Activated naive CD8-positive, alpha-beta T cell (primary cell): Measurements from ENCODE around the gene APBA2.
A peak's percentile ranks its signal among the peaks of the same experiment; 100 is the strongest.

Experiments
- H3K27ac Mint-ChIP-seq: one replicate; pipeline ENCODE4 v1.8.0; 2021; ENCODE audit warnings: mixed read lengths
- H3K27me3 Mint-ChIP-seq: one replicate; pipeline ENCODE4 v1.8.0; 2021; ENCODE audit warnings: mixed read lengths
- H3K36me3 Mint-ChIP-seq: one replicate; pipeline ENCODE4 v1.8.0; 2021; ENCODE audit warnings: mixed read lengths
- H3K4me1 Mint-ChIP-seq: one replicate; pipeline ENCODE4 v1.8.0; 2021; ENCODE audit warnings: low read depth, mixed read lengths
- H3K4me3 Mint-ChIP-seq: one replicate; pipeline ENCODE4 v1.8.0; 2021; ENCODE audit warnings: mild to moderate bottlenecking, mixed read lengths
- H3K9me3 Mint-ChIP-seq: one replicate; pipeline ENCODE4 v1.8.0; 2021; ENCODE audit warnings: low read depth, mixed read lengths

Gene APBA2

DNA sequence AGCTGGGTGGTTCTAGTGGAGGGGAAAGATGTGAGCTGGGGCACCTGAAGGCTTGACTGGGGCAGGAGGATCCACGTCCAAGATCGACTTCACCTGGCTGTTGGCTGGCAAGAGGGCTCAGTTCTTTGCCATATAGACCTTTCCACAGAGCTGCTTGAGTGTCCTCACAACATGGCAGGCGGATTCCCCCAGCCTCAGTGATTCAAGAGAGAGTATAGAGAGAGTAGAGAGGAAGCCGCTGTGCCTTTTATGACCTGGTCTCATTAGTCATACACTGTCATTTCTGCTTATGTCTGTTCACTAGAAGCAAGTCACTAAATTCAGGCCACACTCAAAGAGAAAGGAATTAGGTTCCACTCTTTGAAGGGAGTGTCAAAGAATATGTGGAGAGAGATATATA is 101.6 kb downstream of the APBA2 start:
- Mint-ChIP-seq H3K27ac (peak overlapping the region; percentile 34), H3K4me1 (peaks cover 54% of the 10 kb centered on the region), H3K36me3 (peaks cover 12% of the 10 kb centered on the region), H3K4me3 (no peak overlapping the region), H3K9me3 (no peaks in the 10 kb centered on the region), H3K27me3 (no peaks in the 10 kb centered on the region)

DNA sequence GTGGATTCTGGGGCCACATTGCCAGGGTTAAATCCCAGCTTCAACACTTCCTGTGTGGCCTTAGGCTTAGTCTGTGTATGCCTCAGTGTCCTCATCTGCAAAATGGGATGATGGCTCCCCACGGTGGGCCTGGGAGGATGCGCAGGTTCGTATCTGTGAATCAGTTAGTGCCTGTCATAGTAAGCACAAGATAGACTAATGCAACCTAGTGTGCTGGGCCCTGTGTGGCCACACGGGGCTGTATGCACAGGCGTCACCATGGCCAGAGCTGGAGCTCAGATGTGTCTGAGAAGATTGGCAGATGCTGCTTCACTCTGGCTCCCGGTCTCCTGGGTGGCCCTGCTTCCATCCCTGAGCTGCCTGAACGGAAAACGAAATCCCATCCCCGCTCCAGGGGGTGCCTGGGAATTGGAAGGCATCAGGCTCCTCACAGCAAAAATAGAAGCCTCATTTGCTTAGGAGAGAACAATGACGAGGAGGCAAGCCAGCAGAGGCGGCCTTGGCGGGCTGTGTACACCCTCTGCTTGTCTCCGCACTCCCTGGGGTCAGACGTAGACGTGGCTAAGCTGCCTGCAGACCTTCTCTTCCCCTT is 103.6 kb downstream of the APBA2 start:
- Mint-ChIP-seq H3K4me3 (no peak overlapping the region), H3K9me3 (no peaks in the 10 kb centered on the region), H3K27me3 (no peaks in the 10 kb centered on the region), H3K27ac (no peak overlapping the region), H3K36me3 (peaks cover 12% of the 10 kb centered on the region), H3K4me1 (peaks cover 62% of the 10 kb centered on the region)

DNA sequence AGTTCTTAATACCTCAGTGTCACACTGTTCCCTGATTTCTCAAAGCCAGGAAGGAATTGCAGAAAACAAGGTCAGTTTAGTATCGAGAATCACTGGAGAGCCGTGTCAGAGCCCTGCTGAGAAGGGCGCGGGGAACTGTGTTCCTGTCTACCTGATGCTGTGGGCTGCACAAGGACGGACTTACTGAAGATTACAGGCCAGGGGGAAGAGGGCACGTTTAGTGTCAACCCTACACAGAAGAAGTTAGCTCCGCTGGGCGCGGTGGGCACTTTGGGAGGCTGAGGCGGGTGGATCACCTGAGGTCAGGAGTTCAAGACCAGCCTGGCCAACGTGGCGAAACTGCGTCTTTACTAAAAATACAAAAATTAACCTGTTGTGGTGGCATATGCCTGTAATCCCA is 104.1 kb downstream of the APBA2 start:
- Mint-ChIP-seq H3K4me1 (peaks cover 63% of the 10 kb centered on the region), H3K36me3 (peaks cover 12% of the 10 kb centered on the region), H3K9me3 (no peaks in the 10 kb centered on the region), H3K4me3 (no peak overlapping the region), H3K27me3 (no peaks in the 10 kb centered on the region), H3K27ac (no peak overlapping the region)

DNA sequence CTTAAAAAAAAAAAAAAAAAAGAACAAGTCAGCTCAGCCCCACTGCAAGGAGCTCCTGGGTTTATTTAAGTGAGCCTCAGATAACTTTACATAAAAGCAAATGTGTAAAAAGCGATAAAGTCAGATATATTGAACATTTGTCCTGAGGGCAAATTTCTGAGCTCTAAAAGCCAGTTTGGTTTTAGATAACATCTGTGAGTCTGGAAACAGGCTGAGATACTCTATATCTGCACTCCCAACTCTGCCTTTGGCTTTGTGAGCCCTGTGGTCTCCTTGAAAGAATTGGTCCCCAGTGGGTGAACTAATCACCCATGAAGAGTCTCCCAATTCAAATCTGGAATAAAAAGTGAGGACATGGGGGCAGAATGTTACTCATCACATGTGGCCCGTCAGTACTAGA is 104.6 kb downstream of the APBA2 start:
- H3K27me3 Mint-ChIP-seq, result no peaks in the 10 kb centered on the region
- peak overlapping the region; percentile 22 for H3K27ac Mint-ChIP-seq
- H3K36me3 Mint-ChIP-seq, result peaks cover 12% of the 10 kb centered on the region
- H3K4me3 Mint-ChIP-seq, result no peak overlapping the region
- peaks cover 63% of the 10 kb centered on the region for H3K4me1 Mint-ChIP-seq
- H3K9me3 Mint-ChIP-seq, result no peaks in the 10 kb centered on the region

DNA sequence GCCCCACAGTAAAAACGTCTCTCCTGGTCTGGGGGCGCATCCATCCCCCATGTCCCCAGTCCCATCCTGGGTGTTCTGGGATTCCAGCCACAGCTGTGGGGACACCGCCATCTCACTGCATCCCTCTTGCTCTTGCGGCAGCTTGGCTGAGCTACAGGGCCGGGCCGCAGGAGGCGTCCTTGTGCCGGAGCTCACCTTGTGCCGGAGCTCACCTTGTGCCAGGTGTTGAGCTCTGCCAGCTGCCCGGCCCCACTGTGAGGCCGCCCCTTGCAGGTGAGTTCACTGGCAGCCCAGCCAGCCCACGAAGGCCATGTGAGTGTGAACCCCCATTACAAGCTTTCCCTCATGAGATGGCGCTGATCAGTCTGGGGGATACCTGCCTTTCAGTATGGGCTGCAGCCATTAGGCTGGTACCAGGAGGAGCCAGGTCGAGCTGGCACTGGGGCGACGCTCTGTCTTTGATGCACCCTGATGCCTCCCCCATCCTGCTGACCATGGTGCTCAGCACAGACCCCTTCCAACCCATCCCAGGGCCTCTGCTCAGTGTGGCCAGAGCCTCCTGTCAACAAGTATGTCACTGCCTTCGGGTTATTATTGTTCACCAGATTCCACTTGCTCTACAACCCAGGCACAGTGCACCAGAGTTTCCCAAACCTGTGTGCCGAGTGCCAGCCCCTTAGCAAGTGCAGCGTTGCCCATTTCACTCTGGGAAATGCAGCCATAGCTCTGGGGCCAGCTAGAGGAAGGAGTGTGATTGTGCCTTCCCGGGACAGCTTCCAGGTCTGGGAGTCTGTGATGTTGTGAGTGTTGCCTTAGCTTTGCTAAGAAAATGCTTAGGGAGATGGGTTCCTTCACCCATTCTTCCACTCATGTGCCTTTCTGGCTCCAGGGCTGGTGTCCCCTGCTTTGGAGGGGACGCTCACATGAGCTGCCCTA is 105.7 kb downstream of the APBA2 start:
- Mint-ChIP-seq H3K4me1 (peaks cover 59% of the 10 kb centered on the region), H3K36me3 (peaks cover 14% of the 10 kb centered on the region), H3K27me3 (no peaks in the 10 kb centered on the region), H3K9me3 (no peaks in the 10 kb centered on the region), H3K27ac (no peak overlapping the region), H3K4me3 (no peak overlapping the region)

DNA sequence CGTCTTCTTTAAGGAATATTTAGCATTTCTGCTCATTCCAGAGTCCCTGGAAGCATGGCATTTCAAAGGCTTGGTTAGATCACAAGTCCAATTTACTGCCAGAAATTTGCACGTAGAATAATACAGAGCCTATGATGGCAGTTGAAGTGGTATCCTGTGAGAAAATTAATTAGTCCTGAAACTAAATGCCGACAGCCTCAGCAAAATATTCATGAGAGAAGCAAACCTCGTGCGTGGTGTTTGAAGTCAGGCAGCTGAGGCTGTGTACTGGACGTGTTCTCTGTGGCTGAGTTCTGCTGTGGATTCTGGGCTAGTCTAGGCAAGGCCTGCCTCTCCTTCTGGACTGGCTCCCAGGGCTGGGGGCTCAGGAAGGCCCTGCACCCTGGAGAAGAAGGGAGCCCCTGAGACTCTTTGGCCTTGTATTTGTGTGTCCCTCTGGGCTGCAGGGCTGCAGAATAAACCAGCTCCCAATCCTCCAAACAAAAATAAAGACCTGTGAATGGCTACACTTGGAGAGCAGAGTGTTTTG is 106.6 kb downstream of the APBA2 start:
- Mint-ChIP-seq H3K27ac (no peak overlapping the region), H3K4me3 (no peak overlapping the region), H3K36me3 (peaks cover 8% of the 10 kb centered on the region), H3K9me3 (no peaks in the 10 kb centered on the region), H3K27me3 (no peaks in the 10 kb centered on the region), H3K4me1 (peaks cover 52% of the 10 kb centered on the region)

DNA sequence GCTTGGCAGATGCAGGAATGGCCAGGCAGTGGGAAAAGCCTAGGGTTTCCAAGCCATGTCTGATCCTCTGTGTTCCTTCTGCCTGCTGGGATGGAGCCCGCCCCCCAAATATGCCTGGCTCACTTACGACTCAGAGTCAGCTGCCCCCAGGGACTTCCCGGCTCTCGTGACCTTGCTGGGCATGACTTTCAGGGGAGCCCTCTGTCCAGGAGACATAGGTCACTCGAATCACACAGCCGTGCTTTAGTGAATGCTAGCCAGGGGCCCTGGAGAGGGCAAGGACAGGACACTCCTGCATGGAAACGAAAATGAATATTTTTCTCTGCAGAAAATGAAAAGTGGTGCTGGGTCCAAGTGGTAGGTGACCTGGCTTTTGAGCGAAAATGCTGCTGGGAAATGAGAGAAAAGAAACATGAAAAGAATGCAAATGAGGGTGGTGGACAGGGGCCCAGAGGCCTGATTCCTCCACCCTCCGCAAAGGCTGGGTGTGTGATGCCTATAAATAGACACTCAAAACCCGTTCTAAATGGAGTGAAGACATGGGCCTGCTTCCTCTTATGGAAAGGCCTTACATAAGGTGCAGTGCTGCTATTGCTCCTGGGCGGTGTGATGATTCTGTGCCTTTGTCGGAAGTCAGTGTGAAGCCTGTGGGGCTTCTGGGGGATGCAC is 107.4 kb downstream of the APBA2 start:
- H3K4me1 Mint-ChIP-seq, result peaks cover 48% of the 10 kb centered on the region
- H3K36me3 Mint-ChIP-seq, result peaks cover 7% of the 10 kb centered on the region
- no peaks in the 10 kb centered on the region for H3K27me3 Mint-ChIP-seq
- H3K27ac Mint-ChIP-seq, result no peak overlapping the region
- H3K9me3 Mint-ChIP-seq, result no peaks in the 10 kb centered on the region
- H3K4me3 Mint-ChIP-seq, result no peak overlapping the region

DNA sequence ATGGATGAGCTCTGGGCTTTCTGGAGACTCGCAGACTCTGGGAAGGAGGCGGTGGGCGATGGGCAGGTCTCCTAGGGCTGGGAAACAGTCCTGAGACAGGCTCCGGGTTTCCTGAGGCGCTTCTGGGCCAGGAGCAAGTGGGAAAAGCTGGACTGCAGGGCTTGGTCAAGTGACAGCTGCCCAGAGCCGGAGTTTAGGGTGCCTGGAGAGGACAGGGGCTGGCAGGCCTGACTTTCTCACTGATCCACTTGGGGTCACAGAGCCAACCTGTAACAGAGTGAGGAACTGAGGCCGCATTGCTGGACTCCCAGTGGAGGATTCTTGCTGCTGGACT is 107.9 kb downstream of the APBA2 start:
- Mint-ChIP-seq H3K4me1 (peaks cover 45% of the 10 kb centered on the region), H3K4me3 (no peak overlapping the region), H3K27ac (no peak overlapping the region), H3K9me3 (no peaks in the 10 kb centered on the region), H3K36me3 (peaks cover 4% of the 10 kb centered on the region), H3K27me3 (no peaks in the 10 kb centered on the region)

DNA sequence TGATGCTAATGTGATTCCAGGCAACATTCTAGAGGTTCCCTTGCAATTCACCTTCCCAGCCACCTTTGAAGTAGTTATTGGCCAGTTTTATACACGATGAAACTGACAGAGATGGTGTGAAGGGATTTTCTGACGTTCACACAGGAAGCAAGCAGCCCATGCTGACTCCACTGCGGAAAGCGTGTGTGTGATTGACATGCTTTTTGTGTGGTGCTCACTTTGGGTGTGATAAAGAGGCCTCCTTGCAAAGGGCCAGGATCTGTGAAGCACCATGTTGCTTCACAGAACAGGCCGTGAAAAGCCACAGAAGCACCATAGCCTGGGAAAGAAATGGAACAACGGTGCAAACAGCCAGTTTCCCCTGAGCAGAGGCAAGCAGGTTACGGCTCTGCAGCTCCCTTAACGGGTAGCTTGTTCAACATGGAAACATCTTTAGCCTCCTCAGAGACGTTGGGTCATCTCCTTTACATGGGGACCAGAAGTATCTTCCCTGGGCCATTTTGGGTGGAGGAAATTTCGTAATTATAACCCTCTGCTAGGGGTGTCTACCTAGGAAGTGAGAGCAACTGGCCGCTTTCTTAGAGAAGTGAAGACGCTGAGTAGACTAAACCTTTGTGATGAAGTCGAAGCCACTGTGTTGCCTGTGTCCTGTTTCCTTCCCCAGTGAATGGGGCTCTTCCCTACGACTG is 108.5 kb downstream of the APBA2 start:
- Mint-ChIP-seq H3K9me3 (no peaks in the 10 kb centered on the region), H3K4me3 (no peak overlapping the region), H3K27ac (peak overlapping the region; percentile 54), H3K4me1 (peaks cover 41% of the 10 kb centered on the region), H3K27me3 (no peaks in the 10 kb centered on the region), H3K36me3 (peaks cover 2% of the 10 kb centered on the region)

DNA sequence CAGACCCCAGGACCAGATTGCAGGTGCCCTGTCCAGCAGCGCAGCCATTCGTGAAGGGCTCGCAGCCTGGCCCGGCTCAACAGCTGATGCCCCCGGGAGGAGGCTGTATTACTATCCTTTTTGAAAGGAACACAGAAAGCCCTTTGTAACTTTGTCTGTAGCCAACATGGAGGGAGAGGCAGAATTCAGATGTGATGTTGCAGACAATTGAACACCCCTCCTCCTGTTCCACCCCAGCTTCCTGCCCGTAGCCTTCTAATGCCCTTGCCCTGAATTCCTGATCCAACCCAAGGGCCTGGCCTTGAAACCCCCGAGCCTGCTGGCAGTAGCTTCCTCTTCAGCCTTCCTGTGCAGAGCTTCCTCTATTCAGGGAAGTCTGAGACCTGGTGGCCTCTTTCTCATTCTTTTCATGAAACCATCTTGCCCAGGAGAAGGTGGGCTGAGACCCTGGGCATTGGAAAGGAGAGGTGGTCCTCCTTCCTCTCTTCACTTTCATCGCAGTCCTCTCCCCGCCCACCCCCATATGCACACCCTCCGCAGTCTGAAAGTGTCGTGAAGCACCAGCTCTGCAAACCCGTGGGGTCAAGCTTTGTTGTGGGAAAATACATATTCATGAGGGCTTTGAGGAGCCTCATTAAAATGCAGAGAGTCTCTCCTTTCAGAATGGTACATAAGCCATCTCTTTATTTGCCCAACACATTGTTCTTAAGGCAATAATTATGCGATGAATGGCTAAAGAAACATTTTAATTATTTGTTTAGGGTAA is 109.2 kb downstream of the APBA2 start:
- no peaks in the 10 kb centered on the region for H3K27me3 Mint-ChIP-seq
- peaks cover 45% of the 10 kb centered on the region for H3K4me1 Mint-ChIP-seq
- H3K4me3 Mint-ChIP-seq, result no peak overlapping the region
- no peaks in the 10 kb centered on the region for H3K9me3 Mint-ChIP-seq
- H3K27ac Mint-ChIP-seq, result no peak overlapping the region
- peaks cover 2% of the 10 kb centered on the region for H3K36me3 Mint-ChIP-seq

DNA sequence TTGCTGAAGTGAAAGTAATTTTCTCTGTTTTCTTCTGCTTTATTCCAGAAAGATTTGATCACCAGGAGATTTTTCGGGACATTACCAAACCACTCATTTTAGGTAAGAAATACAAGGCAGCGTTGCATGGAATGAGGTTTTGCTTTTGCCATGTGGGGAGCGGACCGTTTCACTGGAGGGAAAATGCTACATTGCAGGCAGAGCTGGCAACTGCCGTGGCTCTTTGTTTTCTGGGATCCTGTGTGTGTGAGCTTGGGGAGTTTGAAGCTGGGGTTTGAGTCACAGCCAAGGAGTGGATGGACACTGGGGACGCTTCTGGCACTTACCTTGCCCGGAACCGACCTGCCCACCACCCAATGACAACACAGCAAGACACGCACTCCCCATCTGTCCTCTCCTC is 109.9 kb downstream of the APBA2 start:
- H3K9me3 Mint-ChIP-seq, result no peaks in the 10 kb centered on the region
- H3K36me3 Mint-ChIP-seq, result peaks cover 2% of the 10 kb centered on the region
- peak overlapping the region; percentile 8 for H3K27ac Mint-ChIP-seq
- no peak overlapping the region for H3K4me3 Mint-ChIP-seq
- H3K27me3 Mint-ChIP-seq, result no peaks in the 10 kb centered on the region
- peaks cover 46% of the 10 kb centered on the region for H3K4me1 Mint-ChIP-seq

DNA sequence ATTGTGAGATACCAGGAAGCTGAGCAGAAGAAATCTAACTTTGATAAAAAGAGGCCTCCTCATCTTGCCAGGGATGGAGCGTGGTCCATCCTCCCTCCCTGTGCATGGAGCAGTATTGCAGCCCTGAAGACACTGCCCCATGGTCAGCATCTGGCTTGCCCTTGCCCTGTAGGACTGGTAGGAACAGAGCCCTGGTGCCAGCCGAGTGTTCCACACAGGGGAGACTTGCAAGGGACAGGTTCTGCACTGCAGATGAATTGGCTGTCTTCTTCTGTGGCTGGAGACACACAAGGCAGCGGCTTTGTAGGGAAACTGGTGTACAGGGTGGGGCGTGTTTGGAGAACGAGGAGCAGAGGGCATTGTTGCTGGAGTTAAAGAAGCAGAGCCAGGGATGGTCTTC is 110.5 kb downstream of the APBA2 start:
- peak overlapping the region; percentile 22 for H3K27ac Mint-ChIP-seq
- H3K4me3 Mint-ChIP-seq, result no peak overlapping the region
- peaks cover 2% of the 10 kb centered on the region for H3K36me3 Mint-ChIP-seq
- H3K9me3 Mint-ChIP-seq, result no peaks in the 10 kb centered on the region
- H3K27me3 Mint-ChIP-seq, result no peaks in the 10 kb centered on the region
- peaks cover 48% of the 10 kb centered on the region for H3K4me1 Mint-ChIP-seq

DNA sequence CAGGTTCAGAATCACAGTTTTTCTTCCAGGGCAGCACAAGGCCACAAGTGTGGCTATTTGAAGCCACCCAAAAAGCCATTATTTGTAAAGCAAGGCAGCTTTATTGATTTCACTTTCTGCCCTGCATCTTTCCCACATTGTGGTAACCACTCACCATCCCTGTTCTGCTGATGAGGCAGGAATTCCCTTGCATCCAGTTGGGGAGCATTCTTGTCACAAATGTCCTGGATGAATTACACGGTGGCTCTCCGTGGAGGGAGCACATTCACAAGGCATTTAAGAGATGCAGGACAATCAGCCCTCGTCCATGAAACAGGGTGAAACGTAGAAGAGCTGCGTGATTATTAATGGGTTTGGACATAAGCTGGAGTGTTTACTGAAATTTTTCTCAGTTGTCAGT is 111.2 kb downstream of the APBA2 start:
- H3K4me1 Mint-ChIP-seq, result peaks cover 52% of the 10 kb centered on the region
- no peak overlapping the region for H3K4me3 Mint-ChIP-seq
- no peaks in the 10 kb centered on the region for H3K9me3 Mint-ChIP-seq
- no peaks in the 10 kb centered on the region for H3K27me3 Mint-ChIP-seq
- no peak overlapping the region for H3K27ac Mint-ChIP-seq
- peaks cover 3% of the 10 kb centered on the region for H3K36me3 Mint-ChIP-seq

DNA sequence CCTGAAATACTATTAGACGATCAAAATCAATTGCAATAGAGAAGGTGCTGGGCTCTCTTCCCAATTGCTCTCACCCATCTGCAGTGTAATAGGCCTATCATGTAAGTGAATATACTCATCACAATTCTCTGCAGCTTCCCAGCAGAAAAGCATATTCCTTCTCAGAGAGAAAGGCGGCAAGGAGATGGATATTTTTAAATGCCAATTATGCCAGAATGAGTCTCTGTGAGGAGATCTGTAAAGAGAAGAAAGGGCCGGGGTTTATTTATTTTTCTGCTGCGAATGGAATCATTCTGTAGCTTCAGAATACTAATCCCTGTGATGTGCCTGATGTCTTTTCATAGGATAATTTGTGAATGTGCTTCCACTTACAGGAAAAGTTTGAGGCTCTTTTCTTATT is 112.0 kb downstream of the APBA2 start:
- Mint-ChIP-seq H3K27ac (no peak overlapping the region), H3K36me3 (peaks cover 5% of the 10 kb centered on the region), H3K9me3 (no peaks in the 10 kb centered on the region), H3K27me3 (no peaks in the 10 kb centered on the region), H3K4me1 (peaks cover 55% of the 10 kb centered on the region), H3K4me3 (no peak overlapping the region)
